ENCODE data around the gene CCDC30. TPM values are rescaled to one million over a fixed set of nuclear protein-coding genes. Genes with fewer than 3 reads are reported as not detected.

Gene CCDC30
- total RNA-seq, 1 experiment from 2014 or later, result 1.3 TPM

- Histone ChIP-seq H3K9me3 (ENCODE audit: control insufficient read depth, insufficient read depth, low read depth, low read length) (no peaks in the 10 kb centered on the region), H3K4me1 (ENCODE audit: control insufficient read depth, insufficient read depth, low read length) (no peaks in the 10 kb centered on the region), H3K27me3 (ENCODE audit: control insufficient read depth, insufficient read depth, low read length) (no peaks in the 10 kb centered on the region), H3K36me3 (ENCODE audit: control insufficient read depth, insufficient read depth, low read length) (no peaks in the 10 kb centered on the region), H3K4me3 (ENCODE audit: low read depth in 2 of 2, low read length in 2 of 2) (no peak overlapping the region), H3K27ac (ENCODE audit: low read length) (no peak overlapping the region)
- ATAC-seq (no peak), DNase-seq (ENCODE audit: low read depth, low spot score) (no peak)
- TF ChIP-seq, protein P1, sequence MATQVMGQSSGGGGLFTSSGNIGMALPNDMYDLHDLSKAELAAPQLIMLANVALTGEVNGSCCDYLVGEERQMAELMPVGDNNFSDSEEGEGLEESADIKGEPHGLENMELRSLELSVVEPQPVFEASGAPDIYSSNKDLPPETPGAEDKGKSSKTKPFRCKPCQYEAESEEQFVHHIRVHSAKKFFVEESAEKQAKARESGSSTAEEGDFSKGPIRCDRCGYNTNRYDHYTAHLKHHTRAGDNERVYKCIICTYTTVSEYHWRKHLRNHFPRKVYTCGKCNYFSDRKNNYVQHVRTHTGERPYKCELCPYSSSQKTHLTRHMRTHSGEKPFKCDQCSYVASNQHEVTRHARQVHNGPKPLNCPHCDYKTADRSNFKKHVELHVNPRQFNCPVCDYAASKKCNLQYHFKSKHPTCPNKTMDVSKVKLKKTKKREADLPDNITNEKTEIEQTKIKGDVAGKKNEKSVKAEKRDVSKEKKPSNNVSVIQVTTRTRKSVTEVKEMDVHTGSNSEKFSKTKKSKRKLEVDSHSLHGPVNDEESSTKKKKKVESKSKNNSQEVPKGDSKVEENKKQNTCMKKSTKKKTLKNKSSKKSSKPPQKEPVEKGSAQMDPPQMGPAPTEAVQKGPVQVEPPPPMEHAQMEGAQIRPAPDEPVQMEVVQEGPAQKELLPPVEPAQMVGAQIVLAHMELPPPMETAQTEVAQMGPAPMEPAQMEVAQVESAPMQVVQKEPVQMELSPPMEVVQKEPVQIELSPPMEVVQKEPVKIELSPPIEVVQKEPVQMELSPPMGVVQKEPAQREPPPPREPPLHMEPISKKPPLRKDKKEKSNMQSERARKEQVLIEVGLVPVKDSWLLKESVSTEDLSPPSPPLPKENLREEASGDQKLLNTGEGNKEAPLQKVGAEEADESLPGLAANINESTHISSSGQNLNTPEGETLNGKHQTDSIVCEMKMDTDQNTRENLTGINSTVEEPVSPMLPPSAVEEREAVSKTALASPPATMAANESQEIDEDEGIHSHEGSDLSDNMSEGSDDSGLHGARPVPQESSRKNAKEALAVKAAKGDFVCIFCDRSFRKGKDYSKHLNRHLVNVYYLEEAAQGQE (IDR thresholded peaks at IDR 0.05; ENCODE audit: insufficient read depth in 1 of 2, low read depth in 2 of 2, low read length in 1 of 2), result no peak
- TF ChIP-seq SIN3A (IDR thresholded peaks at IDR 0.05; ENCODE audit: borderline replicate concordance, insufficient read depth, low read depth, low read length) (no peak), TCF7L2 (IDR thresholded peaks at IDR 0.05; ENCODE audit: low read depth, low read length) (no peak), POLR2AphosphoS5 (IDR thresholded peaks at IDR 0.05; ENCODE audit: low read depth, low read length) (no peak), CTCF (IDR thresholded peaks at IDR 0.05) (no peak)
- ChIA-PET CTCF (no interaction called here), POLR2A (no interaction called here)
- intact Hi-C loops (cut with micrococcal nuclease; ENCODE audit: unreplicated experiment) (no loop called here), in situ Hi-C loops (cut with HindIII; ENCODE audit: low pct_unique_long_range_greater_than_20kb, low sequenced_read_pairs) (no loop called here)
- BruUV-seq (replicated peaks), result no TSS peak
Observed at GRCh38 chr1:42424201-42424600, 38.9 kb upstream of the CCDC30 start.

DNA sequence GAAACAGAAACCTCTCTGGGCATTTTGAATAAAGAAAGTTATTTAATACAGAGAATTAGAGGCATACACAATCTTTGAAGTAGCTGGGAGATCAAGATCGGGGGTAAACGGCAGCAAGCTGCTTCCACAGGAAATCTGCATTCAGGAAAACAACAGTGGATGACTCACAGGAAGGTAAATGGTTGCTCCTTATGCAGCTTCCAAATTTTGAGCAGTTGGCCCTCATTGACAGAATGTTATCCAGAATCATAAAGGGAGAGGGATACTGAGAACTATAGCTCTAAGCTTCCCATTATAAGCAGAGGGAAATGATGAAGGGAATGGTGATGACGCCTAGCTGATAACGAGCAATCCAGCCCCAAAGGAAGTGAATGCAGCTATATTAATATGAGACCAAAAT lies 35.8 kb upstream of the CCDC30 start:
- H3K27ac ChIP-seq (ENCODE audit: low read length), result no peak overlapping the region
- ATAC-seq (no peak), DNase-seq (ENCODE audit: low read depth, low spot score) (no peak)
- no peaks in the 10 kb centered on the region for H3K9me3 ChIP-seq (ENCODE audit: control insufficient read depth, insufficient read depth, low read depth, low read length)
- no TSS peak for BruUV-seq (replicated peaks)
- intact Hi-C loops (cut with micrococcal nuclease; ENCODE audit: unreplicated experiment) (no loop called here), in situ Hi-C loops (cut with HindIII; ENCODE audit: low pct_unique_long_range_greater_than_20kb, low sequenced_read_pairs) (no loop called here)
- no peaks in the 10 kb centered on the region for H3K36me3 ChIP-seq (ENCODE audit: control insufficient read depth, insufficient read depth, low read length)
- H3K4me3 ChIP-seq (ENCODE audit: low read depth in 2 of 2, low read length in 2 of 2), result no peak overlapping the region
- no peaks in the 10 kb centered on the region for H3K27me3 ChIP-seq (ENCODE audit: control insufficient read depth, insufficient read depth, low read length)
- ChIA-PET POLR2A (no interaction called here), CTCF (no interaction called here)
- no peaks in the 10 kb centered on the region for H3K4me1 ChIP-seq (ENCODE audit: control insufficient read depth, insufficient read depth, low read length)
- TF ChIP-seq POLR2AphosphoS5 (IDR thresholded peaks at IDR 0.05; ENCODE audit: low read depth, low read length) (no peak), SIN3A (IDR thresholded peaks at IDR 0.05; ENCODE audit: borderline replicate concordance, insufficient read depth, low read depth, low read length) (no peak), TCF7L2 (IDR thresholded peaks at IDR 0.05; ENCODE audit: low read depth, low read length) (no peak), CTCF (IDR thresholded peaks at IDR 0.05) (no peak)
- TF ChIP-seq, protein P1 (IDR thresholded peaks at IDR 0.05; ENCODE audit: insufficient read depth in 1 of 2, low read depth in 2 of 2, low read length in 1 of 2), result no peak

All from Panc1 (cell line).